Activated CD8-positive, alpha-beta T cell treated with anti-CD3 and anti-CD28 coated beads for 36 hours (primary cell): ENCODE data around the gene LCE2A. TPM values are rescaled to one million over a fixed set of nuclear protein-coding genes. Genes with fewer than 3 reads are reported as not detected.
"Not testable (repeated sequence)": the region's sequence is repeated elsewhere in the genome, so short reads cannot be mapped to it uniquely, and the experiment has no call there.

ENCODE experiments used
- ATAC-seq: fragments of 200-7000 bp; cut with Tn5 transposase; one replicate; pipeline ENCODE4 v1.10.0; 2021; ENCODE audit warnings: mild to moderate bottlenecking, moderate library complexity
- CTCF ChIA-PET: fragments of 350-600 bp; sonication (Branson Sonifier 250); formaldehyde crosslinking; loops from one replicate; lab custom pipeline; 2021; ENCODE audit warnings: antibody characterized with exemption; lab: Charles Lee
- POLR2A ChIA-PET: fragments of 350-600 bp; sonication (Branson Sonifier 250); formaldehyde crosslinking; loops from one replicate; lab custom pipeline; 2021; ENCODE audit warnings: antibody characterized with exemption; lab: Charles Lee
- DNase-seq: peaks from one replicate; pipeline ENCODE4 v3.0.0-alpha.2; 2020
- H3K27ac Mint-ChIP-seq: one replicate; pipeline ENCODE4 v1.8.0; 2021; ENCODE audit warnings: mild to moderate bottlenecking, mixed read lengths
- H3K27me3 Mint-ChIP-seq: one replicate; pipeline ENCODE4 v1.8.0; 2021; ENCODE audit warnings: mixed read lengths
- H3K36me3 Mint-ChIP-seq: one replicate; pipeline ENCODE4 v1.8.0; 2021; ENCODE audit warnings: low read depth, mixed read lengths
- H3K4me1 Mint-ChIP-seq: one replicate; pipeline ENCODE4 v1.8.0; 2021; ENCODE audit warnings: low read depth, mixed read lengths
- H3K4me3 Mint-ChIP-seq: one replicate; pipeline ENCODE4 v1.8.0; 2021; ENCODE audit warnings: mild to moderate bottlenecking, moderate library complexity, mixed read lengths
- H3K9me3 Mint-ChIP-seq: one replicate; pipeline ENCODE4 v1.8.0; 2021; ENCODE audit warnings: mixed read lengths
- intact Hi-C: fragments of 100-400 bp; cut with micrococcal nuclease; formaldehyde crosslinking; loops from one replicate; pipeline ENCODE4 v1.10.0; 2022
- total RNA-seq, 2 experiments: library from RNA; stranded (reverse); gene quantifications; one replicate each; pipeline ENCODE4 v1.2.3, GENCODE V29; 2021
- TF ChIP-seq, protein P1 (sequence below): fragments of 200-600 bp; IDR thresholded peaks from one replicate; pipeline ENCODE4 v1.8.0; 2022; ENCODE audit warnings: antibody characterized with exemption, mild to moderate bottlenecking

The LCE2A gene
- total RNA-seq, 2 experiments from 2014 or later: not detected

DNA sequence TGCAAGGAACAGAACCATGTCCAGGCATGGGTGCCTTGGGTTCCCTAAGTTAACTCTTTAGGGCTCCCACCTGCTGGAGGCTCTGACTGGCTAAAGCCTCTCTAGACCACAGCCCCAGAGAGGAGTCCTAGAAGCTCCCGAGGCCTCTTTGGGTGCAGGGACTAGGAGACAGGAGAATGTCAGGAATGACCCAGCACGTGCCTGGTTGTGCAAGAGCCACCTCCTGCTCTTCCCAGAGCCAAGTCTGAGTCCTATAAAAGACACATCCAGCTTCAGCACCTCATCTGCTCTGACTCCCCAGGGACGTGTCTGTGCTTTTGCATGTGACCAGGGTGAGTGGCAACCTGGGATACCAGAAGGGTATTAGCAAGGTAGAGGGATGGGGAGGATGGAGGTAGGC is 35.0 kb upstream of the LCE2A start, which contains the start of gene LCE2D:
Gene LCE2D (plus strand): TSS at position 283 of the 400 bp plus-strand sequence. CDS start 726 bp downstream, outside the sequence.
- Mint-ChIP-seq H3K36me3 (no peaks in the 10 kb centered on the region), H3K9me3 (no peaks in the 10 kb centered on the region), H3K4me3 (no peak within 1 kb of the TSS), H3K27me3 (peaks cover 3% of the 10 kb centered on the region), H3K4me1 (no peaks in the 10 kb centered on the region), H3K27ac (no peak within 1 kb of the TSS)
- intact Hi-C loops: no loop called here
- TF ChIP-seq, protein P1, sequence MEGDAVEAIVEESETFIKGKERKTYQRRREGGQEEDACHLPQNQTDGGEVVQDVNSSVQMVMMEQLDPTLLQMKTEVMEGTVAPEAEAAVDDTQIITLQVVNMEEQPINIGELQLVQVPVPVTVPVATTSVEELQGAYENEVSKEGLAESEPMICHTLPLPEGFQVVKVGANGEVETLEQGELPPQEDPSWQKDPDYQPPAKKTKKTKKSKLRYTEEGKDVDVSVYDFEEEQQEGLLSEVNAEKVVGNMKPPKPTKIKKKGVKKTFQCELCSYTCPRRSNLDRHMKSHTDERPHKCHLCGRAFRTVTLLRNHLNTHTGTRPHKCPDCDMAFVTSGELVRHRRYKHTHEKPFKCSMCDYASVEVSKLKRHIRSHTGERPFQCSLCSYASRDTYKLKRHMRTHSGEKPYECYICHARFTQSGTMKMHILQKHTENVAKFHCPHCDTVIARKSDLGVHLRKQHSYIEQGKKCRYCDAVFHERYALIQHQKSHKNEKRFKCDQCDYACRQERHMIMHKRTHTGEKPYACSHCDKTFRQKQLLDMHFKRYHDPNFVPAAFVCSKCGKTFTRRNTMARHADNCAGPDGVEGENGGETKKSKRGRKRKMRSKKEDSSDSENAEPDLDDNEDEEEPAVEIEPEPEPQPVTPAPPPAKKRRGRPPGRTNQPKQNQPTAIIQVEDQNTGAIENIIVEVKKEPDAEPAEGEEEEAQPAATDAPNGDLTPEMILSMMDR: no peak
- POLR2A ChIA-PET: no interaction called here
- ATAC-seq (no peak), DNase-seq (no peak)
- CTCF ChIA-PET: no interaction called here

DNA sequence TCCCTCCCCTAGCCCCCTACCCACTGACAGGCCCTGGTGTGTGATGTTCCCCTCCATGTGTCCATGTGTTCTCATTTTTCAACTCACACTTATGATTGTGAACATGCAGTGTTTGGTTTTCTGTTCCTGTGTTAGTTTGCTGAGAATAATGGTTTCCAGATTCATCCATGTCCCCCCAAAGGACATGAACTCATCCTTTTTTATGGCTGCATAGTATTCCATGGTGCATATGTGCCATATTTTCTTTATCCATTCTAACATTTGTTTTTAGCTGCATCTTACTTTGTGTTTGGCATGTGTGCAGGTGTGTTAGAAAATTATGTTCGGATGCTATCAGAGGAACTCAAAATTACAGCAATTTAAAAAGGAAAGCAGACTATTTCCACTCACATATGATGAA is 32.0 kb upstream of the LCE2A start:
- DNase-seq, ATAC-seq, H3K4me1 Mint-ChIP-seq, H3K4me3 Mint-ChIP-seq, H3K9me3 Mint-ChIP-seq, intact Hi-C loops, H3K27me3 Mint-ChIP-seq, CTCF ChIA-PET, H3K27ac Mint-ChIP-seq, H3K36me3 Mint-ChIP-seq, POLR2A ChIA-PET: not testable (repeated sequence)

DNA sequence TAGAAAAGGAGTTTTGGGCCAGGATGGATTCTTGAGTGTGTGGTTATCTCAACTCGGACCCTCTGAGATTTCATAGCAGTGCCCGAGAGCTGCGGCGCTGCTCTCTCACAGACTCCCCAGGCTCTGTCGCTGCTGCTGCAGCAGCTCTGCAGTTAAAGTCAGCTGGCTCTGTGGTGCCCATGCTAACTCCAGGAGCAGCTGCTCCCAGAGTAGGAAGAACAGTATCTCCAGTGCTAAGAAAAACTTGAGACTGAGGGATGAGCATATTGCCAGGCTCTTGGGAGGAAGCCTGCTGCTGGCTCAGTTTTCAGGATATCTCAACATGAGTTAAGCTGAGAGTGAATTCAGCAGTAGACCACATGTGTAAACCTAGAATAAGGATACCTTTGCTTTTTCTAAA is 30.5 kb upstream of the LCE2A start:
- H3K4me1 Mint-ChIP-seq: no peaks in the 10 kb centered on the region
- CTCF ChIA-PET: no interaction called here
- intact Hi-C loops: no loop called here
- no peak overlapping the region for H3K27ac Mint-ChIP-seq
- TF ChIP-seq, protein P1: no peak
- H3K27me3 Mint-ChIP-seq: peaks cover 4% of the 10 kb centered on the region
- DNase-seq: no peak
- no peak for ATAC-seq
- H3K4me3 Mint-ChIP-seq: no peak overlapping the region
- H3K36me3 Mint-ChIP-seq: no peaks in the 10 kb centered on the region
- POLR2A ChIA-PET: no interaction called here
- H3K9me3 Mint-ChIP-seq: no peaks in the 10 kb centered on the region

DNA sequence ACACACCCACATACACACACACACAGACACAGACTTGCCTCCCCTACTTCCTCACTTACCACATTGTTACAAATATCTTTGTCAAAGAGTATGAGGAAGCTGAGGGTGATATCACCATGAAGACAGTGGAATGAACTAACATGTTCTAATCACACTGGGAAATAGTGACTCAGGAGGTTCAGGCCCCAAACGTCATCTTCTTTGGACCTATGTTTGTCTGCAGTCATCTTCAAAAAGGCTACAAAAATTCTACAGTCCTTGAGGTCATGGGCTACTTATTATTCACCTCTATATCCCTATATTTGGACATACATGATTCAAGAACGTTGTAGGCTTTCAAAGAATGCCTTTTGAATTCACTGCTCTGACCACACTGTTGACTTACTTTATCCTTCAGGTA is 25.1 kb upstream of the LCE2A start:
- Mint-ChIP-seq H3K36me3 (no peaks in the 10 kb centered on the region), H3K4me3 (no peak overlapping the region), H3K4me1 (no peaks in the 10 kb centered on the region), H3K27me3 (peaks cover 10% of the 10 kb centered on the region), H3K27ac (no peak overlapping the region), H3K9me3 (no peaks in the 10 kb centered on the region)
- no peak for ATAC-seq
- intact Hi-C loops: no loop called here
- TF ChIP-seq, protein P1: no peak
- DNase-seq: no peak
- CTCF ChIA-PET: no interaction called here
- POLR2A ChIA-PET: no interaction called here

DNA sequence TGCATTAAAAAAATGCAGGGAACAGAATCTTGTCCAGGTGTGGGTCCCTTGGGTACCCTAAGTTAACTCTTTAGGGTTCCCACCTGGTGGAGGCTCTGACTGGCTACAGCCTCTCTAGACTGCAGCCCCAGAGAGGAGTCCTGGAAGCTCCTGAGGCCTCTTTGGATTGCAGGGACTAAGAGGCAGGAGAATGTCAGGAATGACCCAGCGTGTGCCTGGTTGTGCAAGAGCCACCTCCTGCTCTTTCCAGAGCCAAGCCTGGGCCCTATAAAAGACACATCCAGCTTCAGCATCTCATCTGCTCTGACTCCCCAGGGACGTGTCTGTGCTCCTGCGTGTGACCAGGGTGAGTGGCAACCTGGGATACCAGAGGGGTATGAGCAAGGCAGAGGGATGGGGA is 23.2 kb upstream of the LCE2A start, which contains the start of gene LCE2C:
Gene LCE2C (plus strand): TSS at position 297 of the 400 bp plus-strand sequence. CDS start 737 bp downstream, outside the sequence.
- POLR2A ChIA-PET, H3K4me1 Mint-ChIP-seq: not testable (repeated sequence)
- H3K27me3 Mint-ChIP-seq: peaks cover 19% of the 10 kb centered on the region

DNA sequence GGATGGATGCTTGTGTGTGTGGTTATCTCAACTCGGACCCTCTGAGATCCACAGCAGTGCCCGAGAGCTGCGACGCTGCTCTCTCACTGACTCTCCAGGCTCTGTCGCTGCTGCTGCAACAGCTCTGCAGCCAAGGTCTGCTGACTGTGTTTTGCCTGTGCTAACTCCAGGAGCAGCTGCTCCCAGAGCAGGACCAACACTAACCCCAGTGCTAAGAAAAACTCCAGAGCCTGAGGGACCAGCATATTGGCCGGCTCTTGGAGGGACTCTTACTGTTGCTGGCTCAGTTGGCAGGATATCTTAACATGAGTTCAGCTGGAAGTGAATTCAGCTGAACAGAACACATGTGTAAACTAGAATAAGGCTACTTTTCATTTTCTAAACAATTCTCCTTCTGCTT is 18.7 kb upstream of the LCE2A start:
- DNase-seq (no peak), ATAC-seq (no peak)
- no peak overlapping the region for H3K4me3 Mint-ChIP-seq
- H3K27me3 Mint-ChIP-seq: peaks cover 21% of the 10 kb centered on the region
- no peak overlapping the region for H3K27ac Mint-ChIP-seq
- H3K4me1 Mint-ChIP-seq: no peaks in the 10 kb centered on the region
- no peaks in the 10 kb centered on the region for H3K9me3 Mint-ChIP-seq
- intact Hi-C loops: no loop called here
- POLR2A ChIA-PET: no interaction called here
- no peaks in the 10 kb centered on the region for H3K36me3 Mint-ChIP-seq
- TF ChIP-seq, protein P1: no peak
- CTCF ChIA-PET: no interaction called here

More for the DNA sequence above, 23.2 kb upstream of the LCE2A start, which contains the start of gene LCE2C:
- H3K36me3 Mint-ChIP-seq, H3K9me3 Mint-ChIP-seq, H3K4me3 Mint-ChIP-seq, H3K27ac Mint-ChIP-seq, DNase-seq, ATAC-seq, intact Hi-C loops: not testable (repeated sequence)
- CTCF ChIA-PET: interaction anchor here (1.2 kb wide), 1 partner anchor 21 kb away, joined by 3 read pairs; no protein-coding TSS in a partner anchor
